Raji (cell line): Measurements from ENCODE around the gene DCDC2B.

ENCODE experiments used
- POLR2A ChIP-seq: IDR thresholded peaks from 2 replicates; pipeline ENCODE4 v1.6.1; 2011; ENCODE audit warnings: low read depth, low read length, control low read depth; ENCODE audit not compliant: insufficient read depth

Gene DCDC2B

DNA sequence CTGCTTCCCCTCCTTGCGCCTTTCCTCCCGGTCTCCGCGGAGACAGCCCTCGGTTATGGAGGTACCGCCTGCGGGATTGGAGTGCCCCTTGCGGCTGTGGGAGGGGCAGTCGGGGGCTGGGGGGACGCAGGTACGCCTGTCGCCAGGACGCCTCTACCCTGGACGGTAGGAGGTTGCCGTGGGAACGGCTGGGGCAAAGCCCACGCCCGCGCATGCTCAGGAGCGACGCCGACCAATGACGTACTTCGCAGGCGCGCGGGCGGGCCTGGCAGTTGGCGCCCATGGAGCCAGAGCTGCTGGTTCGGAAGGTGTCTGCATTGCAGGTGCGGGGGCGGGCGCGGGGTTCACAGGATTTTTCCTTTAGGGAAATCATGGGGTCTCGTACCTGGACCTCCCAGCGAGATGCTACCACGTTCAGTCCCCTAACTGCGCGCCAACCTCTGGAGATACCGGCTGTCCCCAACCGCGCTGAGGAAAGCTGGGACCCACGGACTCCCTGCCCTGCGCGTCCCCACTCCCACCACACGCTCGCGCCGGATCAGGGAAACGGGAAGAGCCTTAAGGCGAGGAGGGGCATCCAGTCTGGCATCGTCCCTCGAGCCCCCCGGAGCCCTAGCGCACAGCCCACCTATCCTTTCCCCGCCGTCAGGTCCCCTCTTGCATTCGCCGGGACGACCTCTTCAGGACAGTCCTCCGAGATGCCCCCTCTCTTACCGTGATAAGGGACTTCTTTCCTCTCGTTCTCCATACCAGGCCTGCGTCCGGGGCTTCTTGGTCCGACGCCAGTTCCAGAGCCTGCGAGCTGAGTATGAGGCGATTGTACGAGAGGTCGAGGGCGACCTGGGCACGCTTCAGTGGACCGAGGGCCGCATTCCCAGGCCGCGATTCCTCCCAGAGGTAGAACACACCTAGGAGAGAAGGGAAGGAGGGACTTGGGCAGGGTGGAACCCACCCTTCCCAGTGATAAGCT lies 3.2 kb upstream of the DCDC2B start, which contains the start of gene IQCC:
Gene IQCC, plus strand, starts transcription at position 271 of the 970 bp plus-strand sequence. Its CDS starts 11 bp downstream, at position 282.
- TF ChIP-seq POLR2A: peak; percentile 90

DNA sequence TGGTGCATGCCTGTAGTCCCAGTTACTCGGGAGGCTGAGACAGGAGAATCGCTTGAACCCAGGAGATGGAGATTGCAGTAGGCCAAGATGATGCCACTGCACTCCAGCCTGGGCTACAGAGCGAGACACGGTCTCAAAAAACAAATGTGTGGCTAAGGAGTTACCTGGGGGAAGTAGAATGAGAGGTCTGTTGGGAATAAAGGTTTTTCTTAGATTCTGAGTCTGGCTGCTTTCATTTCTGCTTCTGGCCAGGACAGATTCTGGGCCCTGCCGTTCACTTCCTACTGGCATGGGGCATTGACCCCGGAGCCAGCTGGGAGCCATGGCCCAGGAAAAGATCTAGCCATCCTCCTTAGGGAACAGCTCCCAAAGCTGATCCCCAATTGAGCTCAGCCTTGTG lies 420 bp upstream of the DCDC2B start:
- TF ChIP-seq POLR2A: no peak

DNA sequence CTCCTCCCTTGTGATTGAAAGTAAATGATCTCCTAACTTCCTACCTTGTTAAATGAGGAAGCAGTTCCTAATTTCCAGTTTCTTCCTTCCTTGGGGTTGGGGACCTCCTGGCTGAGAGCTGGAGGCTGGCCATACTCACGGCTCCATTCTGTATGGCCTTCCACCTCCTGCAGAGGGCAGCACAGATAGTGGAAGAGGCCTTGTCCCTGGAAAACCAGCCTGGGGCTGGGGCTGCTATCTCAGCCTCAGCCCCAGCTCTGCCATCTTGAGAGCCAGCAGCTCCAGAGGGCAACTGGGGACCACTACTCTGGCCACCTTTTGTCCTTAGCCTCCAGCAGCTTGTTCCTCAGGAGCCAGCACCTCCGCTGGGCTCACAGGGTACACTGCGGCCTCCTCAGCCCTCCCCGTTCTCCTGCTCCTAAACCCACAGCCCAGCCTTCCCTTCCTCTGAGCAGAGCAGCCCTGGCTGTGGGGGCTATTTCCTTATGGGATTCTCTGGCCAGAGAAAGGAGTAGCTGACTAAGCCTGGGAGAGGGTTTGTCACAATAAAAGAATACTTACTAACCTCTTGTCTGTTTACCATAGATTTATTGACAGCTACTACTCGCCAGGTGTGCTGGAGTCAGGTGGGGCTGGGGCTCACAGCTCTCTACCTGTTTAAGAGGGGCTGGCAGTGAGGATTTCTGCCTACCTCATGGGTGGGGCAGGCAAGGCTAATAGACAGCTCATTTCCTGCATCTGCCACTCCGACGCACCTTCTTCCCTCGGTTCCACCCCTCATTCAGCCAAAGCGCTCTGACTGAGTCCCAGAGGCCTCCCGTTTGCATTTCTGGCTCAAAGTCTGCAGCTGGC lies 7.0 kb downstream of the DCDC2B start:
- no peak for TF ChIP-seq POLR2A

DNA sequence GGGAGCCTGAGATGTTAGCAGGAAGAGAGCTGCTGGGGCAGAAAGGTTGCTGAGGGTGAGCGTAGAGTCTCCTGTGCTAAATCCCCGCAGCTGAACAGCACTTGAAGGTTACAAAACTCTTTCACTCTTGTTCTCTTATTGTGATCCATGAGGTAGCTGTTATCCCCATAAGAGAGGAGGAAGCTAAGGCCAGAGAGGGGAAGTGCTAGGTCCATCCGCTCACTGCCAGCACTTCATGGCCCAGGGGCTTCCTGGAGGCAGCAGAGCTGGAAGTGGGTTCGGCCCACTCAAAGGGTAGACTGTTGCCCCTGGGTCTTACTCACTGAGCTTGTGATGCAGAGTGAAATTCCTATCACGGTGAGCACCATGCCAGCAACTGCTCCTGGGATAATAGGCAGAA lies 7.7 kb downstream of the DCDC2B start:
- no peak for TF ChIP-seq POLR2A

DNA sequence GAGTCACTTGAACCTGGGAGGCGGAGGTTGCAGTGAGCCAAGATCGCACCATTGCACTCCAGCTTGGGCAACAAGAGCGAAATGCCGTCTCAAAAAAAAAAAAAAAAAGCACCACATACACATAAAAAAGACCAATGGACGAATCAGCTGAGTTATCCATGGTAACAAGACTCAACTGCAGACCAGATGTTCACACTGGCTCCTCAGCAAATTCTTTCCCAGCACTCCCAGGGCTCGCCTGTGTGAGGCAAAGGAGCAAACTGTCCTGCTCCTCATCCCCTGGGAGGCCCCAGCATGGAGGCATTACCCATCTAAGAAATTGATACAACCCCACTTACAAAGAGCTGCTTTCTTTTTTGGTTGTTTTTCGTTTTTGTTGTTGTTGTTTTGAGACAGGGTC lies 10.1 kb downstream of the DCDC2B start:
- no peak for TF ChIP-seq POLR2A

DNA sequence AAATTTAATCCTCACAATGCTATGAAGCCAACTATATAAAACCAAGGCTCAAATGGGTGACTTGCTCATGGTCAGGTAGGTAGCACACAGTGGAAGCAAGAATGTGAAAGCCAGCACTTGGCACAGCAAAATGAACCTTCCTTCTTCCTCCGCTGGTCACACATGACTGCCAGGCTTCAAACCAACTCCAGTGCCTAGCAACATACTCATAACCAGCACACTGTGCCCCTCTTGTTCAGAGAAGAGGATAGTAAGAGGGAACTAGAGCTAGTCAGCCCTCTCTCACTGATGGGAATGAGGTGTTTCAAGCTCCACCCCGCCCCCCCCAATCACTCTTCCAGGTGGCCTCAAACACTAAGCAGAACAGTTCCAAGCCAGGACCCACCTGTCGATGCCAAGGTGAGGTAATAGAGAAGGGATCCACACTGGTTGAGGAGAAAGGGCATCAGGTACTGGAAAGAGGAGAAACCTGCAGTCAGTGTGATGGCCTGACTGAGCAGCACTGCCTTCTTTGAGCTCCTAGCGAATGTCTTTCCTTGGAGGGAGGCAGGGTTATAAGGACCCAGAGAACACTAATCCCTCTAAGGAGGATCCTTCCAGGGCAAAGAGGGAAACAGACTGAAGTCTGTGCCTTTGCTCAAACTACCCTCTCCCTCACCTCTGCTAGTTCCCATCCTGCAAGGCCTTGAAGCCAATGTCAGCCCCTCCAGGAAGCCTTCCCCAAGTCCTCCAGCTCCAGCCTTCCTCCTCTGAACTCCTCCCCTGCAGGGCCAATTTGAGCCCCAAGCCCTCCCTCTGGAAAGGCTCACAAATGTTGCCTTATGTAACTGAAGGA lies 12.1 kb downstream of the DCDC2B start:
- no peak for TF ChIP-seq POLR2A

DNA sequence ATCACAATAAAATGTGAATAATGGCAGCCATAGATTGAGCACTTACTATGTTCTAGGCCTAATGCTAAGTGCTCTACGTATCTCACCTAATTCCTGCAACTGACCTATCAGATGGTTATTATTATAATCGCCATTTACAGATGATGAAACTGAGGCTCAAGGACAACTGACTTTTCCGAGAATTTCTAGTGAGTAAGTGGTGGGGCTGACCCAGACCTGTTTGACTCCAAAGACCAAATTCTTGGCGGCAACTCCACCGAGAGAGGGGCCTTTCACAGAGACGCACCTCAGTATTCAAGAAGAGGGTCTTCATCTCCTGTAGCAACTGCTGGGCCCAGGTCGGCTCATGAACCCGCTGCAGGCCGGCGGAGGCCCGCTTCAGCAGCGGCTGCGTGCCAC lies 12.7 kb downstream of the DCDC2B start:
- no peak for TF ChIP-seq POLR2A

DNA sequence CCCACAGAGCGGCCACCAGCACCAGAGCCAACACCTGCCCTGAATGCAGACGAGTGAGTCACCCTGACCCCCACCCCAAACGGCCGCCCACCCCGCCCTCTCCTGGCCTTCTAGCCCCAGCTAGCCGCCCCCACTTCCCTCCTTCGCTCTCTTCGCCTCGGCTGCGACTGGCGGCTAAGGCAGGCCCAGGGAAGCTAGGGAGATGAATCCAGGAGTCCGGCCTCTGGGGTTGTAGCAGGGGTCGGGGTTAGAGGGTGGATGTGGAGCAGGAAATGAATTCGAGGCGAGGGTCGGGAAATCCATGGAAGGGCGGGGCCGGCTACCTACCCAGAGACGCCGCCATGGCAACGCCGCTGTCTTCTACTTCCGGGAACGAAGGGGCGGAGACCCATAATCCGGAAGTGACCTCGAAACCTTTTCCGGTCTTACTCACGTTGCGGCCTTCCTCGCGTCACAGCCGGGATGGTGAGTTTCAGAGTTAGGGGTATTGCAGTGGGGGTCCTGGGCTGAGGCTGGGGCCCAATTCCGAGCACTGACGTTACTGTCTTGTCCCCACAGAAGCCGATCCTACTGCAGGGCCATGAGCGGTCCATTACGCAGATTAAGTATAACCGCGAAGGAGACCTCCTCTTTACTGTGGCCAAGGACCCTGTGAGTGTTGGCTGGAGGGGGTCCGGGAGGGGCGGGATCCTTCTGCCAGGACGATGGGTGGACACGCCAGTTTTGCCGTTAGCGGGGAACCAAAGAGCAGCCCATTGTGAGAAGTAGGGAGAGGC lies 13.3 kb downstream of the DCDC2B start, which contains the start of the genes EIF3I and TMEM234:
Gene EIF3I, plus strand, starts transcription at position 428 of the 776 bp plus-strand sequence. Its CDS starts 35 bp downstream, at position 463.
Gene TMEM234, minus strand, starts transcription at position 374 of the 776 bp plus-strand sequence. Its CDS starts 31 bp downstream, at position 343.
- TF ChIP-seq POLR2A: peak; percentile 93

DNA sequence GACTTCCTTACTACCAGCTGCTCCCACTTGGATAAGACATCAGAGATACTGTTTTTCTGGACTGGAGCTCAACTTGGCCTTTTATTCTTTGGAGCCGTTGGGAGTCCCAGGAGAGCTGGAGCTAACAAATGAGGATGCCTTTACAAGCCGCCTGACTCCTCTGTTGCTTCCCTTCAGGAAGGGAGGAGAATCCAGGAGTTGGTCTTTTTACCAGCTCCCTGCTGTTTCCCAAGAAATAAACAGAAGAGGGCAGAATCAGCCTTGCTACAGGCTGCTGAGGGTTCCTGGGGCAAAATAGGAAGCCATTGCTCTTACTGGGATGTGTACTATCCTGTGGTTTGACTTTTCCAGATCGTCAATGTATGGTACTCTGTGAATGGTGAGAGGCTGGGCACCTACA lies 14.8 kb downstream of the DCDC2B start:
- no peak for TF ChIP-seq POLR2A

DNA sequence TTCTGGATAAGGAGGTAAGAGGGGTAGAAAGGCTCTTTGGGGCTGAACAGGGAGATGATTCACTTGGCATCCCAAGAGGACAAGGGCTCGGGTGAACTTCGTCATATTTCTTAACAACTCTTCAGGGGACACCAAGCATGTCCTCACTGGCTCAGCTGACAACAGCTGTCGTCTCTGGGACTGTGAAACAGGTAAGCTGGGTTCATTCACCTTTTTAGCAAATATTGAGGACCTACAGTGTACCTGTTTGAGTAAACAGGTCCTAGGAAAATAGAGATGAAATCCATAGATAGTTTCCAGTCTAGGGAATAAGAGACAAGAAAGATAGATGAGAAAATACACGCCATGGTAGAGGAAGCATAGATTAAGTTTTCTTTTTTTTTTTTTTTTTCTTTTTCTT lies 15.4 kb downstream of the DCDC2B start:
- no peak for TF ChIP-seq POLR2A

DNA sequence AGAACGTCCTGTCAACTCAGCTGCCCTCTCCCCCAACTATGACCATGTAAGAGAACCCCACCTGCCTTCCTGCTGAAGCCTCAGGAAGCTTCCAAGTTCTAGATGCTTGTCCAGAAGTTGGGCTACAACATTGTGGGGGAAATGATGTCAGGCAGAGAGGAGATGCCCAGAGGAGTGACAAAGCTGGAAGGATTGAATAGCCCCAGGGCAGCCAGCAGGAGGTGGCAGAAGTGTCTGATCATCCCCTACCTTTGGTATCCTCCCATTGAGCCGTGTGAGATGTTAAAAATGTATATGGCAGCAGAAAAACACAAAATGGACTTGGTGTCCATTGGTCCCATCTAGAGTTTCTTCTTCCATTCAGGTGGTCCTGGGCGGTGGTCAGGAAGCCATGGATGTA lies 19.9 kb downstream of the DCDC2B start:
- TF ChIP-seq POLR2A: no peak

DNA sequence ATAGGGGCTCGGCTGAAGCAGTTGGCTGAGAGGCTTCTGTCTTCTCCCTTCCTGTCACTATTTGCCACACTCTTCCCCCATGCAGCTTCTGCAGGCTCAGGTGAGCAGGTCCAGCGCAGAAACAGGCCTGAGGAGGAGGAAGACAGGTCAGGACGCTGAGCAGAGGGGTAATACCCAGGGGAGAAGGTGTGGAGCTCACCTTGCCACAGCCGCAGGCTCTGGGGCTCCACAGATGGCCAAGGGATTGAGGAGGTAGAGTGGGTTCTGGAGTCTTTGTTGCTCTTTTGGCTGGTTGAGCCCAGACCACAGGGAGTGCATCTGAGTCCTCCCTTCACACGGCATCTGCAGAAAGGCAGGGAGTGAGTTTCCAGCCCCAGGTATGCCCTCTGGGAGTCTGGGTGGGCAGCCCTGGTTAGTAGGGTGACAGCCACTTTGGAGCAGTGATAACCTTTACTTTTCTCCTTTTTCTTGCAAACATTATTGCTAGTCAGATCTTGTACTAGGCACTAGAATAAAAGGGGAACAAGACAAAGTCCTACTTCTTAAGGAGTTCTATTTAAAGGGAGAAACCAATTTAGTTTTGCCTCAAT lies 23.0 kb downstream of the DCDC2B start:
- no peak for TF ChIP-seq POLR2A

DNA sequence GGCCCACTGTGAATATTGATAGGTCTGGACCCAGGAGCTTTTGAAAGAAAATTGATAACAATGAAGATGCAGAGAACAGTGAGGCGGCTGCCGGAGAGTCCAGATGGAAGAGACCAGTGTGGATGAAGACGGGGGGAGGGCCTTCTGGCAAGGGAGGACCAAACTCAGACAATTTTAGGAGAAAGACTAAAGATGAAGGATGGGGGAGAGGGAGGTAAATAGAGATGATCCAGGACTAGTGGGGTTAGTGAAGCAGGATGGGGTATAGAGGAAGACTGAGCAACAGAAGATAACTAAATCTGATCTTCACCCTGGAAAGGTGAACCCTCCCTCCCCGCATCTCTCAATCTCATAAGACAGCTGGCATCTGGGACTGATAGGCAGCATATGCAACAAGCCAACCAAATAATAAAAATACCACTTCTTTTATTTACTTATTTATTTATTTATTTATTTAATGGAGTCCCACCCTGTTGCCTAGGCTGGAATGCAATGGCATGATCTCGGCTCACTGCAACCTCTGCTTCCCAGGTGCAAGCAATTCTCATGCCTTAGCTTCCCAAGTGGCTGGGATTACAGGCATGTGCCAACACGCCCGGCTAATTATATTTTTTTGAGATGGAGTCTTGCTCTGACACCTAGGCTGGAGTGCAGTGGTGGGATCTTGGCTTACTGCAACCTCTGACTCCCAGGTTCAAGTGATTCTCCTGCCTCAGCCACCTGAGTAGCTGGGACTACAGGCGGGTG lies 23.8 kb downstream of the DCDC2B start:
- TF ChIP-seq POLR2A: no peak
